CD14-positive monocyte (primary cell): ENCODE results near the gene PLCXD3. TPM values are rescaled to one million over a fixed set of nuclear protein-coding genes. Genes with fewer than 3 reads are reported as not detected.

Experiments
- DNase-seq, 3 donors: peaks; one replicate each; pipeline ENCODE4 v3.0.0-alpha.2; 2011 to 2022
- H2AFZ ChIP-seq: 2 replicates; pipeline ENCODE4 v1.6.0; 2012; ENCODE audit warnings: mild to moderate bottlenecking, low read depth, low read length, inconsistent platforms; ENCODE audit not compliant: insufficient read depth, poor library complexity, severe bottlenecking
- H3K27ac ChIP-seq, 2 donors: 1 replicate in 1 of 2; 2 replicates in 1 of 2; pipeline ENCODE4 v1.5.1; 2012 to 2013; ENCODE audit warnings: low read length in 2 of 2, control low read depth in 1 of 2, inconsistent platforms in 1 of 2, low read depth in 1 of 2, mild to moderate bottlenecking in 1 of 2
- H3K27me3 ChIP-seq, 2 donors: one replicate each; pipeline versions ENCODE4 v1.6.0 to v1.6.1; 2011 to 2013; ENCODE audit warnings: low read length in 2 of 2; ENCODE audit not compliant: control insufficient read depth in 2 of 2, insufficient read depth in 2 of 2
- H3K36me3 ChIP-seq, 2 donors: replicated peaks in 1 of 2; 1 replicate in 1 of 2; 2 replicates in 1 of 2; pipeline versions ENCODE4 v1.5.1 to v1.6.1; 2012 to 2013; ENCODE audit warnings: low read length in 2 of 2, control low read depth in 1 of 2, inconsistent platforms in 1 of 2, mild to moderate bottlenecking in 1 of 2; ENCODE audit not compliant: insufficient read depth in 2 of 2, control insufficient read depth in 1 of 2
- H3K4me1 ChIP-seq, 2 donors: 1 replicate in 1 of 2; 2 replicates in 1 of 2; pipeline versions ENCODE4 v1.5.1 to v1.6.1; 2012 to 2013; ENCODE audit warnings: low read length in 2 of 2, control low read depth in 1 of 2, inconsistent platforms in 1 of 2, mild to moderate bottlenecking in 1 of 2, moderate library complexity in 1 of 2; ENCODE audit not compliant: insufficient read depth in 2 of 2, control insufficient read depth in 1 of 2
- H3K4me2 ChIP-seq: replicated peaks from 2 replicates; pipeline ENCODE3; 2012; ENCODE audit warnings: low read length, moderate library complexity, mild to moderate bottlenecking; ENCODE audit not compliant: poor library complexity, severe bottlenecking; ENCODE audit errors: extremely low read depth
- H3K4me3 ChIP-seq, 3 experiments: fragments of 200-600 bp in 1 of 3; sonication (generic) in 1 of 3; replicated peaks in 1 of 3; 1 replicate in 2 of 3; 2 replicates in 1 of 3; pipeline ENCODE4 v1.5.1; 2011 to 2013; ENCODE audit warnings: low read length in 3 of 3, mild to moderate bottlenecking in 3 of 3, control low read depth in 2 of 3, low read depth in 2 of 3, inconsistent platforms in 1 of 3, moderate library complexity in 1 of 3
- H3K79me2 ChIP-seq: 2 replicates; pipeline ENCODE4 v1.6.0; 2012; ENCODE audit warnings: mild to moderate bottlenecking, control low read depth, inconsistent platforms, low read length, moderate library complexity; ENCODE audit not compliant: insufficient read depth
- H3K9ac ChIP-seq: 2 replicates; pipeline ENCODE4 v1.6.0; 2017; ENCODE audit warnings: low read length, mild to moderate bottlenecking; ENCODE audit not compliant: insufficient read depth, poor library complexity, severe bottlenecking
- H3K9me3 ChIP-seq, 2 donors: replicated peaks in 1 of 2; 1 replicate in 1 of 2; 2 replicates in 1 of 2; pipeline versions ENCODE4 v1.5.1 to v1.6.1; 2012 to 2013; ENCODE audit warnings: low read length in 2 of 2, control low read depth in 1 of 2; ENCODE audit not compliant: control insufficient read depth in 1 of 2, insufficient read depth in 1 of 2
- H4K20me1 ChIP-seq: 2 replicates; pipeline ENCODE4 v1.6.0; 2012; ENCODE audit warnings: mild to moderate bottlenecking, low read length, control low read depth, moderate library complexity; ENCODE audit not compliant: insufficient read depth
- H3K27ac Mint-ChIP-seq, 7 donors: one replicate each; pipeline ENCODE4 v1.8.0; 2020; ENCODE audit warnings: mild to moderate bottlenecking in 7 of 7, mixed read lengths in 7 of 7, moderate library complexity in 6 of 7, inconsistent platforms in 2 of 7
- H3K27me3 Mint-ChIP-seq, 3 donors: one replicate each; pipeline ENCODE4 v1.8.0; 2021 to 2022; ENCODE audit warnings: low read depth in 3 of 3, mild to moderate bottlenecking in 3 of 3, mixed read lengths in 3 of 3, moderate library complexity in 3 of 3, inconsistent platforms in 1 of 3
- H3K36me3 Mint-ChIP-seq, 2 donors: one replicate each; pipeline ENCODE4 v1.8.0; 2020; ENCODE audit warnings: mixed read lengths in 2 of 2, inconsistent platforms in 1 of 2, mild to moderate bottlenecking in 1 of 2
- H3K4me1 Mint-ChIP-seq: one replicate; pipeline ENCODE4 v1.8.0; 2020; ENCODE audit warnings: mild to moderate bottlenecking, mixed read lengths
- H3K4me3 Mint-ChIP-seq, 2 donors: one replicate each; pipeline ENCODE4 v1.8.0; 2020; ENCODE audit warnings: mild to moderate bottlenecking in 2 of 2, mixed read lengths in 2 of 2, moderate library complexity in 1 of 2
- H3K9me3 Mint-ChIP-seq, 7 donors: one replicate each; pipeline ENCODE4 v1.8.0; 2020 to 2022; ENCODE audit warnings: mixed read lengths in 7 of 7, mild to moderate bottlenecking in 6 of 7, moderate library complexity in 6 of 7, inconsistent platforms in 2 of 7
- CTCF ChIP-seq: fragments of 200-600 bp; IDR thresholded peaks from one replicate; pipeline ENCODE4 v1.8.0; 2022; ENCODE audit warnings: antibody characterized with exemption, mild to moderate bottlenecking
- WGBS: methylation state at CpG from one replicate; pipeline ENCODE4 v1.1.5; 2013; ENCODE audit warnings: missing lambda C conversion rate; ENCODE audit not compliant: insufficient coverage; 5-methylcytosine and 5-hydroxymethylcytosine counted together
- intact Hi-C, 2 donors: fragments of 100-400 bp; cut with micrococcal nuclease; formaldehyde crosslinking; loops; one replicate each; pipeline versions ENCODE4 v1.15.0 to v1.15.1; 2023
- polyA plus RNA-seq, 3 donors: library from polyadenylated mRNA; depleted of rRNA in 1 of 3; unstranded in 2 of 3; stranded (reverse) in 1 of 3; fragments of 300-500 nt in 2 of 3; fragments of >200 nt in 1 of 3; fragmentation: Illumina TruSeq in 2 of 3; gene quantifications; 1 replicate in 2 of 3; 2 replicates in 1 of 3; pipeline ENCODE4 v1.2.3, GENCODE V29; 2012 to 2021

Gene PLCXD3
- polyA plus RNA-seq, 3 donors = not detected

GRCh38 chr5:41349846-41350245 is 160.6 kb downstream of the PLCXD3 start:
- H3K27me3 ChIP-seq = no peaks in the 10 kb centered on the region
- no peak for TF ChIP-seq CTCF
- intact Hi-C loops = no loop called here

GRCh38 chr5:41347569-41347968 is 162.8 kb downstream of the PLCXD3 start:
- H3K36me3 Mint-ChIP-seq = no peaks in the 10 kb centered on the region
- H3K4me3 ChIP-seq = no peak overlapping the region
- H3K9ac ChIP-seq = no peak overlapping the region
- H4K20me1 ChIP-seq = no peaks in the 10 kb centered on the region
- no peak overlapping the region for H3K27ac ChIP-seq
- no CpG with 5 or more reads among the region's 1 CpG for WGBS
- H3K9me3 ChIP-seq = no peaks in the 10 kb centered on the region
- H2AFZ ChIP-seq = no peak overlapping the region
- H3K36me3 ChIP-seq = no peaks in the 10 kb centered on the region
- no peaks in the 10 kb centered on the region for H3K79me2 ChIP-seq
- intact Hi-C loops = no loop called here
- no peak overlapping the region for H3K4me3 Mint-ChIP-seq
- H3K27me3 Mint-ChIP-seq = no peaks in the 10 kb centered on the region
- no peak for TF ChIP-seq CTCF
- DNase-seq = no peak
- peaks cover 0 to 2% (median 0%) of the 10 kb centered on the region in 7 donors for H3K9me3 Mint-ChIP-seq
- H3K27me3 ChIP-seq = no peaks in the 10 kb centered on the region
- no peak overlapping the region for H3K4me2 ChIP-seq
- no peaks in the 10 kb centered on the region for H3K4me1 Mint-ChIP-seq
- H3K27ac Mint-ChIP-seq = no peak overlapping the region
- H3K4me1 ChIP-seq = no peaks in the 10 kb centered on the region

More at GRCh38 chr5:41349846-41350245, 160.6 kb downstream of the PLCXD3 start:
- no peaks in the 10 kb centered on the region for H3K4me1 ChIP-seq
- DNase-seq = no peak
- H3K9me3 ChIP-seq = no peaks in the 10 kb centered on the region
- no peak overlapping the region for H3K9ac ChIP-seq
- peaks cover 0 to 1% (median 0%) of the 10 kb centered on the region in 3 donors for H3K27me3 Mint-ChIP-seq
- no peaks in the 10 kb centered on the region for H4K20me1 ChIP-seq
- H3K9me3 Mint-ChIP-seq = peaks cover 0 to 5% (median 2%) of the 10 kb centered on the region in 7 donors
- H3K27ac ChIP-seq = no peak overlapping the region
- no peak overlapping the region for H2AFZ ChIP-seq
- no peaks in the 10 kb centered on the region for H3K36me3 ChIP-seq
- no peak overlapping the region for H3K27ac Mint-ChIP-seq
- no peak overlapping the region for H3K4me3 ChIP-seq
- no peaks in the 10 kb centered on the region for H3K36me3 Mint-ChIP-seq
- H3K4me2 ChIP-seq = no peak overlapping the region
- WGBS = 59% methylated on average over 3 of the region's 4 CpGs
- no peaks in the 10 kb centered on the region for H3K4me1 Mint-ChIP-seq
- H3K79me2 ChIP-seq = no peaks in the 10 kb centered on the region
- no peak overlapping the region for H3K4me3 Mint-ChIP-seq
